Psoas muscle (tissue), 8 donors: Measurements from ENCODE around the gene SLC35F2. TPM values are rescaled to one million over a fixed set of nuclear protein-coding genes. Genes with fewer than 3 reads are reported as not detected.

Source experiments
- ATAC-seq, 4 donors: fragments of 200-7000 bp; cut with Tn5 transposase; one replicate each; pipeline ENCODE4 v1.9.1; 2020; ENCODE audit warnings: moderate library complexity in 3 of 4, mild to moderate bottlenecking in 2 of 4
- DNase-seq, 2 donors: peaks; one replicate each; pipeline ENCODE4 v3.0.0-alpha.2; 2020
- H3K27ac ChIP-seq: fragments of 200-600 bp; one replicate; pipeline ENCODE4 v1.8.0; 2022
- H3K27me3 ChIP-seq, 3 donors: fragments of 200-600 bp in 1 of 3; one replicate each; pipeline versions ENCODE4 v1.6.1 to v1.8.0; 2013 to 2022; ENCODE audit warnings: low read length in 2 of 3, mild to moderate bottlenecking in 2 of 3, moderate library complexity in 1 of 3; ENCODE audit not compliant: insufficient read depth in 3 of 3
- H3K36me3 ChIP-seq, 2 donors: fragments of 200-600 bp in 1 of 2; one replicate each; pipeline versions ENCODE4 v1.6.1 to v1.8.0; 2013 to 2022; ENCODE audit warnings: low read depth in 1 of 2, mild to moderate bottlenecking in 1 of 2, moderate library complexity in 1 of 2; ENCODE audit not compliant: insufficient read depth in 1 of 2
- H3K4me1 ChIP-seq: fragments of 200-600 bp; one replicate; pipeline ENCODE4 v1.8.0; 2022
- H3K4me3 ChIP-seq: fragments of 200-600 bp; one replicate; pipeline ENCODE4 v1.8.0; 2022; ENCODE audit warnings: mild to moderate bottlenecking
- H3K9me3 ChIP-seq: fragments of 200-600 bp; one replicate; pipeline ENCODE4 v1.8.0; 2022
- WGBS, 3 donors: extraction: QIAGEN DNeasy Blood & Tissue Kit; methylation state at CpG; one replicate each; pipeline versions ENCODE4 v1.1.6 to v1.1.7; 2013; 5-methylcytosine and 5-hydroxymethylcytosine counted together
- intact Hi-C, 2 donors: fragments of 100-400 bp; cut with DNase I; formaldehyde crosslinking; loops; one replicate each; pipeline versions ENCODE4 v1.11.0 to v1.14.2; 2022
- polyA plus RNA-seq, 3 donors: library from polyadenylated mRNA; stranded (reverse); fragments of 200-250 nt; gene quantifications; one replicate each; pipeline ENCODE4 v1.2.3, GENCODE V29; 2013
- total RNA-seq, 4 donors: library from RNA; stranded (reverse); fragmentation: NEBNext Ultra II Directional in 2 of 4; extraction: Animal tissue kit (Norgen Biotek cat#: 25700) in 2 of 4; gene quantifications; one replicate each; pipeline versions ENCODE4 v1.2.1 to v1.2.4, GENCODE V29; 2021 to 2023
- TF ChIP-seq, protein P1 (sequence below): fragments of 200-600 bp; IDR thresholded peaks from one replicate; pipeline ENCODE4 v1.8.0; 2022; ENCODE audit warnings: antibody characterized with exemption
- donor health status: healthy with polysubstance abuse.
- donor health status: DM: no; HTN: no; CAD: no; lungs with moderate emphysema.
- donor health status: Bipolar disorder and iron deficiency.
- donor health status: healthy.
- donor health status: DM: yes; HTN: yes; CAD: no.
- donor health status: DM: no; HTN: no; CAD: no.
- donor health status: DM: no; HTN: no; CAD: no.
- donor health status: DM: yes; HTN: yes; CAD: no.

The SLC35F2 gene
- total and polyA plus RNA-seq, 7 donors: 0.37 to 1.7 (median 0.70) TPM

DNA sequence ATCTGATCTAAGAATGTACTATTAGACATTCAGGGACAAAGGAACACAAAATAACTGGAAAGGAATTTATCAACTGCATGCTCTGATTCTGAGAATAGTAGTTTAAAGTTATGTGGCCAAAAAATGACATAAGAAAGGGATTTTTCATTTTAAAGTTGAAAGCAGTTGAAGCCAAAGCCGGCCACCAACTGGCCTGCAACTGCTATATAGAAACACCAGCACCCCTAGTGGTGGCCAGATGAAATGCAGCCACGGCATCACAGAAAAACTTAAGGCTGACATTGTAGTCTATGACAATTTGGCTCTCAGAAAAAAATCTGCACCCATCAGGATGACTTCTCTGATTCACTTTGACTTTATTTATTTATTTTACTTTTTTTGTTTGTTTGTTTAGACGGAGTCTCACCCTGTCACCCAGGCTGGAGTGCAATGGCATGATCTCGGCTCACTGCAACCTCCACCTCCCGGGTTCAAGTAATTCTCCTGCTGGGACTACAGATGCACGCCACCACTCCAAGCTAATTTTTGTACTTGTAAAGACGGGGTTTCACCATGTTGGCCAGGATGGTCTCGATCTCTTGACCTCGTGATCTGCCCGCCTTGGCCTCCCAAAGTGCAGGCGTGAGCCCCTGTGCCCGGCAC, 59.2 kb downstream of the SLC35F2 start:
- Histone ChIP-seq H3K4me3 (no peak overlapping the region), H3K27ac (no peak overlapping the region), H3K27me3 (no peaks in the 10 kb centered on the region), H3K4me1 (no peaks in the 10 kb centered on the region), H3K36me3 (no peaks in the 10 kb centered on the region), H3K9me3 (no peaks in the 10 kb centered on the region)
- intact Hi-C loops: no loop called here
- WGBS, 3 donors: 66 to 77% (median 70%) methylated on average over 12 of the region's 12 CpGs
- TF ChIP-seq, protein P1, sequence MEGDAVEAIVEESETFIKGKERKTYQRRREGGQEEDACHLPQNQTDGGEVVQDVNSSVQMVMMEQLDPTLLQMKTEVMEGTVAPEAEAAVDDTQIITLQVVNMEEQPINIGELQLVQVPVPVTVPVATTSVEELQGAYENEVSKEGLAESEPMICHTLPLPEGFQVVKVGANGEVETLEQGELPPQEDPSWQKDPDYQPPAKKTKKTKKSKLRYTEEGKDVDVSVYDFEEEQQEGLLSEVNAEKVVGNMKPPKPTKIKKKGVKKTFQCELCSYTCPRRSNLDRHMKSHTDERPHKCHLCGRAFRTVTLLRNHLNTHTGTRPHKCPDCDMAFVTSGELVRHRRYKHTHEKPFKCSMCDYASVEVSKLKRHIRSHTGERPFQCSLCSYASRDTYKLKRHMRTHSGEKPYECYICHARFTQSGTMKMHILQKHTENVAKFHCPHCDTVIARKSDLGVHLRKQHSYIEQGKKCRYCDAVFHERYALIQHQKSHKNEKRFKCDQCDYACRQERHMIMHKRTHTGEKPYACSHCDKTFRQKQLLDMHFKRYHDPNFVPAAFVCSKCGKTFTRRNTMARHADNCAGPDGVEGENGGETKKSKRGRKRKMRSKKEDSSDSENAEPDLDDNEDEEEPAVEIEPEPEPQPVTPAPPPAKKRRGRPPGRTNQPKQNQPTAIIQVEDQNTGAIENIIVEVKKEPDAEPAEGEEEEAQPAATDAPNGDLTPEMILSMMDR: peak; percentile 92
- DNase-seq (peak; percentile 70 to 81), ATAC-seq (peak; percentile 70 to 85 (median 73))

DNA sequence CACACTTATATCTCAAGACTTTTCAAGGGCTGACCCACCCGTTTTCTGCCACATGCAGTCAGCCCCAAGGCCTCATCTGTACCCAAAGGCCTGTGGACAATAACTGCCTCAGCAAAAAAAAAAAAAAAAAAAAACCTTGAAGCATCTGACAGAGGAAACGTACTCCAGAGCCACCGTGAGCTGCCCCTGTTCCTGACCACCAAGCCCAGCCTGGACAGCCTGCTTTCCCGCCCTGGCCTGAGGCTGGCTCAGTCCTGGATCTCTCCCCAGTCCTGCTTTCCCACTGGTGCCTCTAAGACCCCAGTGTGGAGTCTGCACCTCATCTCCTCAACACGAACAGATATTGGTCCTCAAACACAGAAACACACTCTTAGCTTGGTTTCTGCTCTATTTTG, 66.5 kb downstream of the SLC35F2 start:
- ATAC-seq (no peak), DNase-seq (no peak)
- Histone ChIP-seq H3K4me1 (no peaks in the 10 kb centered on the region), H3K4me3 (no peak overlapping the region), H3K27me3 (no peaks in the 10 kb centered on the region), H3K27ac (no peak overlapping the region), H3K9me3 (no peaks in the 10 kb centered on the region), H3K36me3 (no peaks in the 10 kb centered on the region)
- WGBS, 3 donors: 63 to 88% (median 75%) methylated on average over 5 of the region's 5 CpGs
- intact Hi-C loops: no loop called here
- TF ChIP-seq, protein P1: no peak

DNA sequence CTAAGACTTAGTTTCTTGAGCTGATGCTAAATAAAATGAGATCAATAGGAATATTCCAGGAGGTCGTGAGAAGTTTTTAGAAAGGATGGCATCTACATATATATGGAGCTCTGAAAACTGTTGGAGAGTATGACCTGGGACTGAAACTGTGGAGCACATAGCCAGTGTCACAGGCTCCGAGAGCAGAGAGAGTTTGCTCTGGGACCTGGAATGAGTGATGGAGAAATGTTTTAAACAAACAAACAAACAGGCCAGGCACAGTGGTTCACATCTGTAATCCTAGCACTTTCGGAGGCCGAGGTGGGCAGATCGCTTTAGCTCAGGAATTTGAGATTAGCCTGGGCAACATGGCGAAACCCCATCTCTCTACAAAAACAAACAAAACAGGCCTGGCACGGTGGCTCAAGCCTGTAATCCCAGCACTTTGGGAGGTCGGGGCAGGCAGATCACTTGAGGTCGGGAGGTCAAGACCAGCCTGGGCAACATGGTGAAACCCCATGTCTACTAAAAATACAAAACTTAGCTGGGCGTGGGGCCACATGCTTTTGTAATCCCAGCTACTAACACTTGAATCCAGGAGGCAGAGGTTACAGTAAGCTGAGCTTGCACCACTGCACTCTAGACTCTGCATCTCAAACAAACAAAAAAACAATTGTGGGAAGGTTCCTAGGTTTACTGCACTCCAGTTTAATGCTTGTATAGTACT, 67.1 kb downstream of the SLC35F2 start:
- no peak overlapping the region for H3K27ac ChIP-seq
- H3K4me1 ChIP-seq: no peaks in the 10 kb centered on the region
- no peaks in the 10 kb centered on the region for H3K9me3 ChIP-seq
- WGBS, 3 donors: 44 to 53% (median 45%) methylated on average over 10 of the region's 10 CpGs
- no peaks in the 10 kb centered on the region for H3K27me3 ChIP-seq
- H3K36me3 ChIP-seq: no peaks in the 10 kb centered on the region
- TF ChIP-seq, protein P1: no peak
- peak in 1 of 4 donors; percentile 45 for ATAC-seq
- no peak overlapping the region for H3K4me3 ChIP-seq
- DNase-seq: no peak
- intact Hi-C loops: no loop called here

DNA sequence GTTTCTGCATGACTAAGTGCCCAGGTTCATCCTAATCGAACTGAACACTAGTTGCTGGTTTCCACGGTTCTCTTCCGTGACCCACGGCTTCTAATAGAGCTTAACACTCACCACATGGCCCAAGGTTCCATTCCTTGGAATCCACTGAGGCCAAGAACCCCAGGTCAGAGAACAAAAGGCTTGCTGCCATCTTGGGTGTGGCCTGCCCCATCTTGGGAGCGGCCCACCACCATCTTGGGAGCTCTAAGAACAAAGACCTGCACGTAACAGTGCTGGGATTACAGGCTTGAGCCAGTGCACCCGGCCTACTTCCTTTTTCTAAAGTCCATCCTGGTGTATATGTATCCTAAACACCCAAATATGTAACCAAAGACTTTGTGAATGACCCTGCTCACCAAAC, 68.8 kb downstream of the SLC35F2 start:
- DNase-seq (no peak), ATAC-seq (no peak)
- TF ChIP-seq, protein P1: no peak
- Histone ChIP-seq H3K27me3 (no peaks in the 10 kb centered on the region), H3K36me3 (no peaks in the 10 kb centered on the region), H3K27ac (no peak overlapping the region), H3K4me3 (no peak overlapping the region), H3K9me3 (no peaks in the 10 kb centered on the region), H3K4me1 (no peaks in the 10 kb centered on the region)
- WGBS, 3 donors: 87 to 96% (median 89%) methylated on average over 7 of the region's 7 CpGs
- intact Hi-C loops: no loop called here
